Panc1 (cell line): Measurements from ENCODE around the gene TTF2.

Experiments
- POLR2AphosphoS5 ChIP-seq: IDR thresholded peaks from 2 replicates; pipeline ENCODE4 v1.6.1; 2012; ENCODE audit warnings: mild to moderate bottlenecking, low read depth, low read length, moderate library complexity
- REST ChIP-seq, 2 experiments: IDR thresholded peaks; 2 replicates each; pipeline ENCODE4 v1.6.1; 2011 to 2012; ENCODE audit warnings: low read depth in 2 of 2, control low read depth in 1 of 2, low read length in 1 of 2, mild to moderate bottlenecking in 1 of 2, moderate library complexity in 1 of 2; ENCODE audit not compliant: insufficient read depth in 1 of 2
- SIN3A ChIP-seq: IDR thresholded peaks from 2 replicates; pipeline ENCODE4 v1.6.1; 2012; ENCODE audit warnings: low read depth, mild to moderate bottlenecking, low read length, moderate library complexity, borderline replicate concordance; ENCODE audit not compliant: insufficient read depth
- TF ChIP-seq, protein P1 (sequence below): fragments of 450-650 bp; IDR thresholded peaks from 2 replicates; pipeline ENCODE4 v1.5.1; 2017; ENCODE audit warnings: mild to moderate bottlenecking

GRCh38 chr1:117118137-117118536 is 58.0 kb downstream of the TTF2 start:
- TF ChIP-seq, protein P1, sequence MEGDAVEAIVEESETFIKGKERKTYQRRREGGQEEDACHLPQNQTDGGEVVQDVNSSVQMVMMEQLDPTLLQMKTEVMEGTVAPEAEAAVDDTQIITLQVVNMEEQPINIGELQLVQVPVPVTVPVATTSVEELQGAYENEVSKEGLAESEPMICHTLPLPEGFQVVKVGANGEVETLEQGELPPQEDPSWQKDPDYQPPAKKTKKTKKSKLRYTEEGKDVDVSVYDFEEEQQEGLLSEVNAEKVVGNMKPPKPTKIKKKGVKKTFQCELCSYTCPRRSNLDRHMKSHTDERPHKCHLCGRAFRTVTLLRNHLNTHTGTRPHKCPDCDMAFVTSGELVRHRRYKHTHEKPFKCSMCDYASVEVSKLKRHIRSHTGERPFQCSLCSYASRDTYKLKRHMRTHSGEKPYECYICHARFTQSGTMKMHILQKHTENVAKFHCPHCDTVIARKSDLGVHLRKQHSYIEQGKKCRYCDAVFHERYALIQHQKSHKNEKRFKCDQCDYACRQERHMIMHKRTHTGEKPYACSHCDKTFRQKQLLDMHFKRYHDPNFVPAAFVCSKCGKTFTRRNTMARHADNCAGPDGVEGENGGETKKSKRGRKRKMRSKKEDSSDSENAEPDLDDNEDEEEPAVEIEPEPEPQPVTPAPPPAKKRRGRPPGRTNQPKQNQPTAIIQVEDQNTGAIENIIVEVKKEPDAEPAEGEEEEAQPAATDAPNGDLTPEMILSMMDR, result no peak
- TF ChIP-seq POLR2AphosphoS5 (no peak), REST (IDR thresholded peaks at IDR 0.05; ENCODE audit: insufficient read depth in 1 of 2, low read depth in 2 of 2, low read length in 1 of 2) (no peak), SIN3A (no peak)
